GM12878 (cell line): Measurements from ENCODE around the gene APLP1. TPM values are rescaled to one million over a fixed set of nuclear protein-coding genes. Genes with fewer than 3 reads are reported as not detected.

Experiments used
- CEBPB ChIP-seq, 2 experiments: fragments of 150-350 bp in 1 of 2; IDR thresholded peaks; 2 replicates each; pipeline ENCODE4 v1.6.1; 2012 to 2014; ENCODE audit warnings: low read depth in 2 of 2, low read length in 2 of 2, borderline replicate concordance in 1 of 2, inconsistent platforms in 1 of 2
- CEBPZ ChIP-seq: fragments of 150-350 bp; IDR thresholded peaks from 2 replicates; pipeline ENCODE4 v1.6.1; 2016; ENCODE audit warnings: low read depth, low read length
- E2F4 ChIP-seq: IDR thresholded peaks from 2 replicates; pipeline ENCODE4 v1.6.1; 2012; ENCODE audit warnings: low read depth, low read length, improper control_type of control experiment
- EGR1 ChIP-seq, 2 experiments: IDR thresholded peaks; 1 replicate in 1 of 2; 2 replicates in 1 of 2; pipeline ENCODE4 v1.6.1; 2011 to 2012; ENCODE audit warnings: low read depth in 2 of 2, low read length in 2 of 2, borderline replicate concordance in 1 of 2, mild to moderate bottlenecking in 1 of 2, moderate library complexity in 1 of 2
- EP300 ChIP-seq, 2 experiments: fragments of 150-350 bp in 1 of 2; IDR thresholded peaks; 2 replicates each; pipeline ENCODE4 v1.6.1; 2011 to 2012; ENCODE audit warnings: low read depth in 2 of 2, low read length in 2 of 2, borderline replicate concordance in 1 of 2, improper control_type of control experiment in 1 of 2, inconsistent platforms in 1 of 2; ENCODE audit not compliant: control insufficient read depth in 1 of 2
- EZH2 ChIP-seq: IDR thresholded peaks from 2 replicates; pipeline ENCODE4 v1.6.1; 2012; ENCODE audit warnings: low read depth, mild to moderate bottlenecking, control low read depth, inconsistent platforms, low read length, borderline replicate concordance; ENCODE audit not compliant: control insufficient read depth
- FOXK2 ChIP-seq: fragments of 450-650 bp; IDR thresholded peaks from 2 replicates; pipeline ENCODE4 v1.6.1; 2017; ENCODE audit warnings: mild to moderate bottlenecking, moderate library complexity
- IKZF1 ChIP-seq: fragments of 450-650 bp; conservative IDR thresholded peaks from 2 replicates; pipeline ENCODE4 v1.6.1; 2017; ENCODE audit warnings: antibody characterized with exemption, mild to moderate bottlenecking
- LARP7 ChIP-seq: fragments of 450-650 bp; IDR thresholded peaks from 2 replicates; pipeline ENCODE4 v1.6.1; 2017; ENCODE audit warnings: mild to moderate bottlenecking
- NFXL1 ChIP-seq: fragments of 450-650 bp; IDR thresholded peaks from 2 replicates; pipeline ENCODE4 v1.6.1; 2017; ENCODE audit warnings: antibody characterized with exemption, mild to moderate bottlenecking, borderline replicate concordance
- PML ChIP-seq: IDR thresholded peaks from 2 replicates; pipeline ENCODE4 v1.6.1; 2012; ENCODE audit warnings: low read length, inconsistent platforms
- POLR2A ChIP-seq: IDR thresholded peaks from 2 replicates; pipeline ENCODE4 v1.6.1; 2011; ENCODE audit warnings: low read depth, mild to moderate bottlenecking, low read length
- RAD51 ChIP-seq: fragments of 450-650 bp; IDR thresholded peaks from 2 replicates; pipeline ENCODE4 v1.6.1; 2016; ENCODE audit warnings: moderate library complexity, mild to moderate bottlenecking, inconsistent platforms
- RCOR1 ChIP-seq: conservative IDR thresholded peaks from 2 replicates; pipeline ENCODE4 v1.6.1; 2012; ENCODE audit warnings: low read depth, low read length, improper control_type of control experiment
- REST ChIP-seq: IDR thresholded peaks from 2 replicates; pipeline ENCODE4 v1.6.1; 2012; ENCODE audit warnings: mild to moderate bottlenecking, low read depth, low read length
- SP1 ChIP-seq: IDR thresholded peaks from one replicate; pipeline ENCODE4 v1.6.1; 2011; ENCODE audit warnings: low read depth, low read length
- STAT3 ChIP-seq: IDR thresholded peaks from 2 replicates; pipeline ENCODE4 v1.6.1; 2011; ENCODE audit warnings: low read depth, low read length, improper control_type of control experiment
- SUPT20H ChIP-seq: IDR thresholded peaks from 2 replicates; pipeline ENCODE4 v1.6.1; 2011; ENCODE audit warnings: low read depth, mild to moderate bottlenecking, low read length, moderate library complexity, borderline replicate concordance; ENCODE audit not compliant: control insufficient read depth
- SUZ12 ChIP-seq: fragments of 200-600 bp; sonication (generic); IDR thresholded peaks from one replicate; pipeline ENCODE4 v1.6.1; 2018; ENCODE audit warnings: antibody characterized with exemption, mild to moderate bottlenecking; ENCODE audit not compliant: unreplicated experiment
- TARDBP ChIP-seq: IDR thresholded peaks from 2 replicates; pipeline ENCODE4 v1.6.1; 2016; ENCODE audit warnings: borderline replicate concordance
- TCF7 ChIP-seq: IDR thresholded peaks from 2 replicates; pipeline ENCODE4 v1.6.1; 2014; ENCODE audit warnings: antibody characterized with exemption, borderline replicate concordance
- ZNF384 ChIP-seq: IDR thresholded peaks from 2 replicates; pipeline ENCODE4 v1.6.1; 2012; ENCODE audit warnings: low read depth, mild to moderate bottlenecking, low read length, improper control_type of control experiment, borderline replicate concordance
- ZSCAN29 ChIP-seq: fragments of 450-650 bp; IDR thresholded peaks from 2 replicates; pipeline ENCODE4 v1.6.1; 2017; ENCODE audit warnings: mild to moderate bottlenecking, moderate library complexity
- polyA plus RNA-seq, 11 experiments: library from polyadenylated mRNA; depleted of rRNA in 4 of 11; unstranded in 6 of 11; stranded (reverse) in 5 of 11; fragments of >200 nt; fragmentation: Nextera tagmentation in 4 of 11; fragmentation: Illumina TruSeq in 1 of 11; extraction: Ambion mirVana in 4 of 11; extraction: Trizol in 1 of 11; gene quantifications; 1 replicate in 1 of 11; 2 replicates in 10 of 11; pipeline versions ENCODE4 v1.2.1 to v1.2.3, GENCODE V29; 2011 to 2016; ENCODE audit warnings: inconsistent platforms in 2 of 11, missing spikeins in 2 of 11, low read depth in 1 of 11
- total RNA-seq, 4 experiments: library from RNA; depleted of rRNA in 3 of 4; stranded (reverse); fragments of >200 nt in 3 of 4; fragmentation: Illumina TruSeq in 1 of 4; extraction: Trizol in 1 of 4; gene quantifications; 2 replicates each; pipeline versions ENCODE4 v1.2.1 to v1.2.3, GENCODE V29; 2013 to 2021

The APLP1 gene
- total and polyA plus RNA-seq, 10 of the 15 experiments (the other 5 are each of a cell fraction or from before 2014, with no cell fraction given) = 0.07 to 2.2 (median 0.91) TPM; not detected in 1

DNA sequence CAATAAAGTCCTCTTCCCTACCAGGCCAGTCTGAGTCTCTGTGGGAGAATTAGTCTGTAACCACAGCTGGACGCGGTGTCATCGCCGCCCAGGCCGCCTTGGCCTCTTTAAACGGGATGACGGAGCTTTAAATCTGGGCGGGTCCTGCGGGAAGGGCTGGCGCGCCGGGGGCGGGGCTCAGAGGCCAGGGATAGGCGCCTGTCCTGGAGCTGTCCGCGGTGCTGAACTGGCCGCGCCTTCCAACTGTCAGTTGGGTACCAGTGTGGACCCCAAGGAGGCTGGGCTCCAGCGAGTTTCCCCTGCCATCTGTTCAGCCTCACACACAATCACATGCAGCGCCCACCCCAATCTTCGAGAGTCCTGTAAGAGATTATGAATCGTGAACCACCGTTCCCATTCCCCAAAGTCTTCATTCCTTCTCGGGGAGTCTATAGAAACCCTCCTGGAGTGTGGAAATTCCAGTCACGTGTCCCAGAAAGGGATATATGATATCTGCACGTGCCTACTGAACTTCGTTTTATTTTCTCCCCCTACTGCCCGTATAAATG is 11.5 kb downstream of the APLP1 start (continued):
- TF ChIP-seq CEBPZ = no peak
- TF ChIP-seq PML = no peak
- no peak for TF ChIP-seq SUZ12
- TF ChIP-seq SUPT20H = no peak
- TF ChIP-seq NFXL1 = no peak
- TF ChIP-seq EZH2 = no peak
- TF ChIP-seq REST = peak; percentile 99
- TF ChIP-seq CEBPB (IDR thresholded peaks at IDR 0.05; ENCODE audit: borderline replicate concordance in 1 of 2, low read depth in 2 of 2, low read length in 2 of 2) = no peak
- no peak for TF ChIP-seq TARDBP
- TF ChIP-seq IKZF1 = no peak; the same call in 1 of the 2 replicates
- no peak for TF ChIP-seq TCF7
- TF ChIP-seq ZNF384 = no peak
- TF ChIP-seq RCOR1 = 0 out of 2 replicates have a peak, but pooled peaks have one; percentile 52
- TF ChIP-seq STAT3 = no peak
- no peak for TF ChIP-seq FOXK2
- no peak for TF ChIP-seq EGR1 (IDR thresholded peaks at IDR 0.05; ENCODE audit: borderline replicate concordance in 1 of 2, low read depth in 2 of 2, low read length in 2 of 2)
- no peak for TF ChIP-seq ZSCAN29
- 0 out of 2 replicates have a peak, but pooled peaks have one; percentile 25 for TF ChIP-seq E2F4
- TF ChIP-seq POLR2A = no peak
- no peak for TF ChIP-seq SP1
- TF ChIP-seq LARP7 = no peak
- TF ChIP-seq RAD51 = no peak
- no peak for TF ChIP-seq EP300 (IDR thresholded peaks at IDR 0.05; ENCODE audit: borderline replicate concordance in 1 of 2, control insufficient read depth in 1 of 2, low read depth in 2 of 2, low read length in 2 of 2)
